ENCODE measurements around the gene SCRT2.

- no peak for TF ChIP-seq CTCF (IDR thresholded peaks at IDR 0.05; ENCODE audit: extremely low read depth in 1 of 2, insufficient read depth in 1 of 2, low read depth in 1 of 2, low read length in 2 of 2)
- TF ChIP-seq POLR2A (IDR thresholded peaks at IDR 0.05; ENCODE audit: low read depth, low read length) = no peak
- TF ChIP-seq POLR2AphosphoS5 (IDR thresholded peaks at IDR 0.05; ENCODE audit: insufficient read depth, low read depth, low read length) = no peak
- no peak for TF ChIP-seq MAX (IDR thresholded peaks at IDR 0.05; ENCODE audit: insufficient read depth, insufficient read length)
- TF ChIP-seq EZH2 (IDR thresholded peaks at IDR 0.05; ENCODE audit: borderline replicate concordance, low read depth, low read length, severe bottlenecking) = no peak
- no peak for TF ChIP-seq FOS (IDR thresholded peaks at IDR 0.05; ENCODE audit: borderline replicate concordance, insufficient read depth, low read length)
- TF ChIP-seq GATA2 (IDR thresholded peaks at IDR 0.05; ENCODE audit: insufficient read depth, insufficient read length, low read depth, low read length) = no peak
- TF ChIP-seq JUN (IDR thresholded peaks at IDR 0.05; ENCODE audit: borderline replicate concordance, insufficient read depth, insufficient read length, low read depth) = no peak
Observed at GRCh38 chr20:677957-678356, 2.4 kb upstream of the SCRT2 start.

All from endothelial cell of umbilical vein (primary cell).